ENCODE measurements around the gene RAP1GAP2. TPM values are rescaled to one million over a fixed set of nuclear protein-coding genes. Genes with fewer than 3 reads are reported as not detected.
A peak's percentile ranks its signal among the peaks of the same experiment; 100 is the strongest.

The RAP1GAP2 gene
- total RNA-seq, 1 donor from 2014 or later = 8.6 TPM

GRCh38 chr17:2775206-2775605, 21.0 kb upstream of the RAP1GAP2 start:
- H3K9me3 ChIP-seq (ENCODE audit: insufficient read depth, low read depth, low read length) = no peaks in the 10 kb centered on the region
- H3K27ac Mint-ChIP-seq (ENCODE audit: unreplicated experiment) = no peak overlapping the region
- no peak overlapping the region for H3K4me2 ChIP-seq (ENCODE audit: low read length)
- H3K79me2 ChIP-seq (ENCODE audit: insufficient read depth, low read length) = no peaks in the 10 kb centered on the region
- peaks cover 45% of the 10 kb centered on the region for H3K27me3 Mint-ChIP-seq (ENCODE audit: low read depth, unreplicated experiment)
- H3K9me3 Mint-ChIP-seq (ENCODE audit: unreplicated experiment) = no peaks in the 10 kb centered on the region
- H3K4me1 ChIP-seq (ENCODE audit: insufficient read depth, low read length) = no peaks in the 10 kb centered on the region
- H2AFZ ChIP-seq (ENCODE audit: low read depth, low read length) = no peak overlapping the region
- H3K27me3 ChIP-seq (ENCODE audit: insufficient read depth, low read length) = peaks cover 33% of the 10 kb centered on the region
- no peaks in the 10 kb centered on the region for H3K36me3 ChIP-seq (ENCODE audit: insufficient read depth, low read length)
- DNase-seq (ENCODE audit: low read depth) (no peak), FAIRE-seq (no peak)
- H3K4me3 ChIP-seq (ENCODE audit: insufficient read depth, low read depth, low read length) = no peak overlapping the region
- no peaks in the 10 kb centered on the region for H4K20me1 ChIP-seq (ENCODE audit: insufficient read depth, low read length)
- TF ChIP-seq CTCF (IDR thresholded peaks at IDR 0.05; ENCODE audit: insufficient read depth, low read depth, low read length) (no peak), EZH2 (IDR thresholded peaks at IDR 0.05; ENCODE audit: insufficient read depth, low read length) (no peak)
- H3K27ac ChIP-seq (ENCODE audit: low read depth, low read length) = no peak overlapping the region
- no peak overlapping the region for H3K4me3 Mint-ChIP-seq (ENCODE audit: unreplicated experiment)
- peaks cover 9% of the 10 kb centered on the region for H3K4me1 Mint-ChIP-seq (ENCODE audit: low read depth, unreplicated experiment)
- H3K36me3 Mint-ChIP-seq (ENCODE audit: low read depth, unreplicated experiment) = no peaks in the 10 kb centered on the region
- no peak overlapping the region for H3K9ac ChIP-seq (ENCODE audit: low read length)

GRCh38 chr17:2776589-2777241, 19.5 kb upstream of the RAP1GAP2 start:
- peaks cover under 1% of the 10 kb centered on the region for H3K4me1 ChIP-seq (ENCODE audit: insufficient read depth, low read length)
- no peaks in the 10 kb centered on the region for H3K9me3 ChIP-seq (ENCODE audit: insufficient read depth, low read depth, low read length)
- Mint-ChIP-seq H3K27ac (ENCODE audit: unreplicated experiment) (no peak overlapping the region), H3K9me3 (ENCODE audit: unreplicated experiment) (peaks cover 1% of the 10 kb centered on the region), H3K27me3 (ENCODE audit: low read depth, unreplicated experiment) (peaks cover 43% of the 10 kb centered on the region), H3K4me3 (ENCODE audit: unreplicated experiment) (peak overlapping the region; percentile 82), H3K36me3 (ENCODE audit: low read depth, unreplicated experiment) (no peaks in the 10 kb centered on the region), H3K4me1 (ENCODE audit: low read depth, unreplicated experiment) (peaks cover 12% of the 10 kb centered on the region)
- H3K4me3 ChIP-seq (ENCODE audit: insufficient read depth, low read depth, low read length) = peak overlapping the region; percentile 17
- FAIRE-seq = no peak
- DNase-seq (ENCODE audit: low read depth) = no peak
- no peaks in the 10 kb centered on the region for H4K20me1 ChIP-seq (ENCODE audit: insufficient read depth, low read length)
- H3K36me3 ChIP-seq (ENCODE audit: insufficient read depth, low read length) = no peaks in the 10 kb centered on the region
- peak overlapping the region; percentile 47 for H2AFZ ChIP-seq (ENCODE audit: low read depth, low read length)
- peak; percentile 57 for TF ChIP-seq EZH2 (IDR thresholded peaks at IDR 0.05; ENCODE audit: insufficient read depth, low read length)
- TF ChIP-seq CTCF (IDR thresholded peaks at IDR 0.05; ENCODE audit: insufficient read depth, low read depth, low read length) = no peak
- no peak overlapping the region for H3K27ac ChIP-seq (ENCODE audit: low read depth, low read length)
- H3K79me2 ChIP-seq (ENCODE audit: insufficient read depth, low read length) = no peaks in the 10 kb centered on the region
- H3K4me2 ChIP-seq (ENCODE audit: low read length) = peak overlapping the region; percentile 73
- H3K27me3 ChIP-seq (ENCODE audit: insufficient read depth, low read length) = peaks cover 30% of the 10 kb centered on the region
- H3K9ac ChIP-seq (ENCODE audit: low read length) = no peak overlapping the region

- Histone ChIP-seq H3K9me3 (ENCODE audit: insufficient read depth, low read depth, low read length) (no peaks in the 10 kb centered on the region), H3K4me1 (ENCODE audit: insufficient read depth, low read length) (peaks cover 4% of the 10 kb centered on the region), H3K27ac (ENCODE audit: low read depth, low read length) (no peak overlapping the region), H3K79me2 (ENCODE audit: insufficient read depth, low read length) (no peaks in the 10 kb centered on the region), H3K27me3 (ENCODE audit: insufficient read depth, low read length) (peaks cover 30% of the 10 kb centered on the region), H3K9ac (ENCODE audit: low read length) (no peak overlapping the region), H2AFZ (ENCODE audit: low read depth, low read length) (peak overlapping the region; percentile 47), H4K20me1 (ENCODE audit: insufficient read depth, low read length) (no peaks in the 10 kb centered on the region), H3K36me3 (ENCODE audit: insufficient read depth, low read length) (no peaks in the 10 kb centered on the region), H3K4me2 (ENCODE audit: low read length) (peak overlapping the region; percentile 73), H3K4me3 (ENCODE audit: insufficient read depth, low read depth, low read length) (peak overlapping the region; percentile 17)
- H3K27me3 Mint-ChIP-seq (ENCODE audit: low read depth, unreplicated experiment) = peaks cover 43% of the 10 kb centered on the region
- DNase-seq (ENCODE audit: low read depth) (no peak), FAIRE-seq (no peak)
- TF ChIP-seq EZH2 (IDR thresholded peaks at IDR 0.05; ENCODE audit: insufficient read depth, low read length) (peak; percentile 15), CTCF (IDR thresholded peaks at IDR 0.05; ENCODE audit: insufficient read depth, low read depth, low read length) (no peak)
- H3K27ac Mint-ChIP-seq (ENCODE audit: unreplicated experiment) = no peak overlapping the region
- no peaks in the 10 kb centered on the region for H3K36me3 Mint-ChIP-seq (ENCODE audit: low read depth, unreplicated experiment)
- H3K4me3 Mint-ChIP-seq (ENCODE audit: unreplicated experiment) = peak overlapping the region; percentile 82
- peaks cover 18% of the 10 kb centered on the region for H3K4me1 Mint-ChIP-seq (ENCODE audit: low read depth, unreplicated experiment)
- H3K9me3 Mint-ChIP-seq (ENCODE audit: unreplicated experiment) = peaks cover 1% of the 10 kb centered on the region
These were observed 18.9 kb upstream of the RAP1GAP2 start for GRCh38 chr17:2777242-2777867.
